SK-N-MC (cell line): ENCODE measurements around the gene SCAANT1.

Experiments
- EZH2 ChIP-seq: fragments of 200-600 bp; sonication (generic); IDR thresholded peaks from one replicate; pipeline ENCODE4 v1.6.1; 2017; ENCODE audit warnings: antibody characterized with exemption
- POLR2AphosphoS5 ChIP-seq: IDR thresholded peaks from 2 replicates; pipeline ENCODE4 v1.6.1; 2012; ENCODE audit warnings: mild to moderate bottlenecking, low read depth, low read length, borderline replicate concordance

GRCh38 chr3:63875510-63875909 lies 36.7 kb downstream of the SCAANT1 start:
- TF ChIP-seq POLR2AphosphoS5 = no peak
- TF ChIP-seq EZH2 = no peak
